HG03520 (cell line): ENCODE data around the gene BBIP1.

Experiments
- ATAC-seq: cut with Tn5 transposase; IDR thresholded peaks from one replicate; pipeline ENCODE4 v1.9.1; 2021; ENCODE audit warnings: mild to moderate bottlenecking, moderate library complexity; ENCODE audit not compliant: unreplicated experiment

The BBIP1 gene

DNA sequence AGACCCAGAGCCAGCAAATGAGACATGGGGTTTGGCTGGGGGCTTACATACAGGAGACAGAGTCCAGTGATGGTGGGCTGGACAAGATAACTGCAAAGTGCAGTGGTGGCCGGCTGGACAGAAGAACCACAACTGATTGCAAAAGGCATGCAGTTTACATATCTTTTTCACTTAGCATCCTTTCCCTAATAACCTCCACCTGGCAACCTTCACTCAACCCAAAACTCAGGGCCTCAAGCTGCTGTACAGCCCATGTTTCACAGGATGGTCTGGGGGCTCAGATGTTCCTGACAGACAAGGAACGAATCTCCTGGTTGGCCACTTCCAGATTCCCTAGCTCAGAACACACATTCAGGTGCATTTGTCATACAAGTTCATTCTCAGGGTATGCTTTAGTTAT is 55.0 kb downstream of the BBIP1 start:
- ATAC-seq: no peak

DNA sequence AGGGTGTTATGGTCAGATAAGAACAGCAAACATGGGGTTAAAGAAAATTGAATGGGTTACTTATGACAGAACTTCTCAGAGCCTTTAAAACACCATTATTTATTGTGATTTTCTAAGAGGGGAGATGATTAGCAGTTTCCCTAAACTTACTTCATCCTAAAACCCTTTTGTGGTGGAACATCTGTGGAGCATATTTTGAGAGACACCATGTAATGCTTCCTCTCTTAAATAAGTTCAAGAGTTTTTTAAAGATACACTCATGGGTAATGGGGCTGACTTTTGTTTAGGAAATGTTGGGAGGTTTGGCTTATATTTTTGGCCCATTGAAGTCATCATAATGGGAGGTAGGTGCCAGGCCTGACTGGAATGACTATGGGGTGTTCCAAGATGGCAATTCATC is 55.6 kb downstream of the BBIP1 start:
- ATAC-seq: no peak

DNA sequence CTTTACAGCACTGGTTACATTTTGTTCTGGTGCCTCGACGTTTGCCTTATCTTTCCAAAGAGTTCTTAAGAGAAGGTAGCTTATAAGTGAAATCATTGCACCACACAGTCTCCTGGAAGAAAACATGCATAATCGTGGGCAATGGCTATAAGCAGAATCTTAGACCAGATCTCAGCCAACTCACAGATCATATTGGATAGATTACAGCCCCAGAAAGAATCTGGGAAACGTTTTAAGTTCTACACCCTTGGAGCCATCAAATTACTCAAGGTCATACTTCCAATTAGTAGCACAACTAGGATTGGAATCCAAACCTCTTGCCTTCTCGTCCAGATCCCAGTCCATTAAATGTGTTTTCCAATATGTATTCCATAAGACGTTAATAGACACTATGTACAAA is 56.0 kb downstream of the BBIP1 start:
- ATAC-seq: no peak

DNA sequence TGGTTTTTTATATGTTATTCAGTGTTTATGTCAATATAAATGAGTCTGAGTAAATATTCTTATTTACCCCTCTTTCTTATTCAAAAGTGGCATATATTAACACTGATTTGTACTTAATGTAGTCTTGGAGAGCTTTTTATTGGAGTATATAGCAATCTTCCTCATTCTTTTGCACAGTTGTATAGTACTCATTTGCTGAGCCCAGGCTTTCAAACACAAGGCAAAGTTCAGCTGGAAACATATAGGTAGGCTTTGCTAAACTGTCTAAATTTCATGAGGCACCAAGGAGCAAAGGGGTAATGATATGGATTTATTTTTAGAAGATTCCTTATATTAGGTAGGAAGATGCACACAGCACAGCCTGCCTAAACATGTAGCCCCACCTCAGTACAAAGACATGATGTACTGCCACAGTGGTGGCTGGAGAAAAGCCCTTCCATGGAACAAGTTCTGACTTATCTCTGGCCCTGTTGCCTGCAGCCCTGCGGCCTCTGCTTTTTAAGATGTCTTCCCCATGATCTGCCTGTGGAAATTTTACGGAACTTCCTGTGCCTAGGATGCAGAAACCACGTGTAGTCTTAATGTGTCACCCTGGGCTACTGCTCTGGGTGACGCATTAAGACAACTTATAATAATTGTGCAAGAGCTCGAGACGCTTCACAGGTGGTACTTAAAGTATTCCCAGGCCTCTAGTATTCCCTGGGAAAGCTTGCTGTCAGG is 56.9 kb downstream of the BBIP1 start:
- no peak for ATAC-seq

DNA sequence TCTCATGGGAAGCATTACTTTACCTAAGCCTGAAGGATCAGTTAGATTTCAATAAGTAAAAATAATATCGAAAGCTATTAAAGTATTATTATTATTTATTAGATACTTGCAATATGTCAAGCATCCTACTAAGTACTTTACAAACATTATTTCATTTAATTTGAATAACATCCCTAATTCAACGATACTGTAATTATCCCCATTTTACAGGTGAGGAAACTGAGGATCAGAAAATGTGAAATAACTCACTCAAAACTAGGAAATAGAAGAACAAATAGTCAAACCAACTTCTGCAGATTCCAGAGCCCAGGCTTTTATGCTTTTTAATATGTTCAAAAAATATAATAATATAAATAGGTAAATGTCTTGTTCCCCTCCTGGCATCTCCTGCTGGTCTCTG is 57.5 kb downstream of the BBIP1 start:
- no peak for ATAC-seq

DNA sequence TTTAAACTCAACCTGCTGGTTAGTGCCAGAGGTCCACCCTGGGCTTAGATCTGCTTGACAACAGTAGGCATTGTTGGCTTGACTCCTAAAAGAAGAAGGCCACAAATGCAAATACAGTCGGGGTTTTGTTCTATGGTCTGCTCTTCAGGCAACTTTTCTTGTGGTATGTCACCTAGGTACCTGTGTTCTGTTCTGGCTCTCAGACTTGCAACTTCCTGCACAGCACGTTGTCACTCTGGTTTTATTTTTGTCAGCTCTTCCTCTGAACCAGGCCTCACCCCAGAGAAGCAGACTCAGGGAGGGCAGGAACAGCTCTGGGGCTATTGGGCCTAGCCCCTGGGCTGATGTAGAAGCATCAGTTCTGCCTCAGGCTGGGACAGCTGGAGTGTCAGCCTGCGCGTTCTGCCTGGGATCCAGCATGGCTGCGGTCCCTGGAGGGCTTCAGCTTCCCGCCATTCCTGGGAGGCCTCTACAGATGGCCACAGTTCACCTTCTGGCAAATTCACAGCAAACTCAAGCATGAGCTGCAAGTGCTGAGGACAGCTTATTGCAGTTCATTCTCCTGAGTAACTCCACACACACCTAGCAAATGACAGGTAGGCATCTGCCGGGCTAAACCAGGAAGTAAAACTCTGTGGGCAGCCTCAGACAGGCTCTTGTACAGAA is 58.3 kb downstream of the BBIP1 start:
- peak; percentile 44 for ATAC-seq

DNA sequence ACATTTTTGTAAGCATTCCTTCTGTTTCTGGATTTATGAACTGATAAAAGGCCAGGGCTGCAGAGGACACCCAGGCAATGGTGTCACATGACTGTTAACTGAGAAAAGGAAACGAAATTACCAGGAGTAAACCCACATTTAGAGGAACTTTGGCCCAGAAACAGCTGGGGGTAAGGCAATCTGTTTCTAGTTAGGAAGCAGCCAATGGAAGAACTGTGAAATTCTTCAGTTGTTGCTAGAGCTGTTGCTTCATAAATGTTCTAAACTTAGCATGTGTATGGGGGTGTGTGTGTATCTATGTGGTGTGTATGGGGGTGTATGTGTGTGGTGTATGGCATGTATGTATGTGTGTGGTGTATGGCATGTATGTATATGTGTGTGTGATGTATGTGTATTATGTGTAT is 59.0 kb downstream of the BBIP1 start:
- ATAC-seq: no peak

DNA sequence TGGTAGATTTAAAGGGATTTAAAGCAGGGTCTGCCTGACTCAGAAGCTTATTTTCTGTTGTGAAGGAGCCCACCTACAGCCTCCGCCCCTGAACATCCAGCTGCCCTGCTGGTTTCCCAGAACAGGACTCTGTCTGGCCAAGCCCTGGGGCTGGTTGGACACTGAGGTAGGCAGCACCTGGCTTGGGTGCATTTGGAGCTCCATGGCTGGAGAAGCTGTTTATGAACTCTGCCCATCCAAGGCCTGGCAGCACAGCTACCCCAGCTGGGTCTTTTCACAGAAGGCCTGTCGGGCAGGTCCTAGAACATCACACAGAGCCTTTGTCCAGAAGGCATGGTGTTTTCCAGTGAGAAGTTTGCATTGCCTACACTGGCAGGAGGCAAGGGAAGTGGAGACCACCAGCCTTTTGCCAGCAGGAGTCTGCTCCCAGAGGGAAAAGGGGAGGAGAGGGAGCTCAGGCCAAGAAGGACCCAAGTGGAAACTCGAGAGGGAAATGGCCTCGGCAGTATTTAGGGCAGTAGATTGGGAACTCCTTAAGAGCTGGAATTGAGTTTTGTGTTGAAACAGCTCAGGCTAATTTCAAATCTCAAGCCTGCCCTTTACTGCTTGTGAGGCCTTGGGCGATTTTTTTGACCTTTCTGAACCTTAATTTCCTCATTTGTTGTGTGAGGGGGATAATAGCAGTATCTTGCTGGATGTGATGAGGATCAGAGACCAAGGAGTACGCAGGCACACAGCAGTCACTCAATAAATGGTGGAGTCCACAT is 59.6 kb downstream of the BBIP1 start:
- ATAC-seq: no peak

DNA sequence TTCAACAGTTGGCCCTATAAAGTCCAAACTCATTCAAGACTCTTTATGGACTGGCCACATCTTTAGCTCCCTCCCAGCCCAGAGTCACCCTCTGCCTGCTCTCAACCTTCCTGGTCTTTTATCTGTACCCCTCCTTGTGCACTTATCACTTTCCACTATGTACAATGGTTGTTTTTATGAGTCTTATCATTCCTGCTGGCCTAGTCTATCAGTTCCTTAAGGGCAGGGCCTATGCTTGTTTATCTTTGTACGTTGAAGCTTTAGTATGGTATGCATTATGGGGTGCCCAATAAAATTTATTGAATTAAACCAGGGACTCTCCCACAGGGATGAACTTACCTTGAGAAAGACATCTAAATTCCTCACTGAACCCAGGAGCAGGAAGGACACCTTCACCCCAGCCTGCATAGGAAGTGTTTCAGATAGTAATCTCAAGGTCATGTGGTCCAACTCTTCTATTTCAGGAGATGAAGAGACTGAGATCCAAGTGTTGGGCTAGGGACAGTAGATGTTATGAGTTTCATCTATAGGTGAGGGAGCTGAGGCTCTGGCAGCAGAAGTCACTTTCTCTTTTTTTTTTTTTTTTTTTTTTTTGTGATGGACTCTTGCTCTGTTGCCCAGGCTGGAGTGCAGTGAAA is 60.6 kb downstream of the BBIP1 start:
- ATAC-seq: no peak

DNA sequence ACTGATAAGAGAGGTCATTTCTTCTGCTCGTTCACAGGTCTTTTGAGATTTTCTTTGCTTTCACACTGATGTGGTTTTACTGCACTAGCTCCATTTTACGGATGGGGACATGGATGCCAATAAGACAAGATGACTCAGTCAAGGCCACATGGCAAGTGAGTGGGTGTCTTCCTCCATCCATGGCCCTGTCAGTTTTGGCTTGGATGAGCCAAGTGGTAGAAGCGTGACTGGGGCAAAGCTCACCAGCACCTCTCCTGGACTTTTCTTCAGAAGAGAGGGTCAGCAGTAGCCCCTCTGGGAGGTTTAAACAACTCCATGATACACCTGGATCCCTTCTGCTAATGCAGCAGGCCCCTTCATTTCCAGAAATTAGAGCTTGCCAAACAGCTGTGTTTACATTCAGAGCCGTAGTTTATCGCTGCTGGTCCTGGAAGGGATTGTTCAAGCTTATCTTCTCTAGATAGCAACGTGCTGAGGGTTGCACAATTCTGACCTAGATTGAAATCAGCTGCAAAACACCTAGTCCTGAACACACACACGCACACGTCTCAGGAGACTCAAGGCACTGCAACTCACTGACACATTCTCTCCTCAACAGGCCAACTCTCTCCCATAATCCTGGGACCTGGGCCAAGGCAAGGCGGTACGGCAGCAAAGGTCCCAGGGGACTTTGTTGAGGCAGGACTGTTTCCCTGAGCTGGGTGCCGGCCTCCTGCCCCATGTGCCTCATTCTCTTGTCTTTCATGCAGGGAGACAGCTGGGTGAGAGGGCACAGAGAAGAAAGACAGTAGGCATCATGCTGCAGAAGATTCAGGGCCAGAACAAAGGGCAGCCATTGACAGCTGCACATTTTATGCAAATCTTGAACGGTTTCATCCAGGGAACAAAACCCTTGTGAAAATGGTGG is 61.5 kb downstream of the BBIP1 start:
- ATAC-seq: no peak

DNA sequence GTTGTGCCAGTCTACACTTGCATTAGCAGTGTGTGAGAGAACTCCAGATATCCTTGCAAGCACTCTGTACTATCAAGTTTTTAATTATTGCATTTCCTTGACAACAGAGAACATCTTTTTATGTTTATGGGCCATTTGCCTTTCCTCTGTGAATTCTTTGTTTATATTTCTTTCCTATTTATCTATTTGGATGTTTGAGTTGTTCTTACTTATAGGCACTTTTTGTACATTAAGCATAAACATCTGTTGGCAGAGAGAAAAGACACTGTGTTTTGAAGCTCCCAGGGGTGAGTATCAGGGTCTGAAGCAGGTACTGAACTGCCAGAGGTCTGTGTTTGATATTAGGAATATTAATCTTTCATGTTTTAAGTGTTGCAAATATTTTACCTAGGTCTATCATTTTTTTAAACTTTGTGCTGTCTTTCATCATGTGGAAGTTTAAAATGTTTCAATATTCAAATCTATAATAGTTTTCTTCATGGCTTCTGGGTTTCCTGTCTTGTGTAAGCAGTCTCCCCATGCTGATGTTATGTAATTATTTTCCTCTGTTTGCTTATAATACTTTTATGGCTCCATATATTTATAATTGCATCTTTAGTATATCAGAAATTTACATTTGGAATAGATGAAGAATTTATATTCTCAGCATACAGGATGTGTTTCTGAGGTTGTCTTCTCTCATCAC is 64.9 kb downstream of the BBIP1 start:
- no peak for ATAC-seq

DNA sequence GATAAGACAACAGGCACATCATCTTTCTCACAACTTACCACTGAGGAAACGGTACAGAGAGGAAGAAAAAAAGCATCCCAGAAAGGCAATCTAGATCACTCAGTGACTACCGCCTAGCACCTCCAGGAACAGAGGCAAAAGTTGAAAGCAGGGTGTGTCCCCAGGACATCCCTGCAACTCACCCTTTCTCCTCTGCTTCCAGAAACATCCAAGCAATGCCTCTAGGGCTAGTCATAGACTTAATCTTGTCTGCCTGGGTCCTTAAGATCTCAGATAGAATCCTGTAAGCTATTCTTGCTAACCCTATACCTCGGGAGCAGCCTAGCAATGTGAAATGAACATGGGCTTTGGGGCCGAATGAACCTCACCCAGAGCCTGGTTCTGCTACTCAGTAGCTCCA is 66.0 kb downstream of the BBIP1 start:
- ATAC-seq: no peak

DNA sequence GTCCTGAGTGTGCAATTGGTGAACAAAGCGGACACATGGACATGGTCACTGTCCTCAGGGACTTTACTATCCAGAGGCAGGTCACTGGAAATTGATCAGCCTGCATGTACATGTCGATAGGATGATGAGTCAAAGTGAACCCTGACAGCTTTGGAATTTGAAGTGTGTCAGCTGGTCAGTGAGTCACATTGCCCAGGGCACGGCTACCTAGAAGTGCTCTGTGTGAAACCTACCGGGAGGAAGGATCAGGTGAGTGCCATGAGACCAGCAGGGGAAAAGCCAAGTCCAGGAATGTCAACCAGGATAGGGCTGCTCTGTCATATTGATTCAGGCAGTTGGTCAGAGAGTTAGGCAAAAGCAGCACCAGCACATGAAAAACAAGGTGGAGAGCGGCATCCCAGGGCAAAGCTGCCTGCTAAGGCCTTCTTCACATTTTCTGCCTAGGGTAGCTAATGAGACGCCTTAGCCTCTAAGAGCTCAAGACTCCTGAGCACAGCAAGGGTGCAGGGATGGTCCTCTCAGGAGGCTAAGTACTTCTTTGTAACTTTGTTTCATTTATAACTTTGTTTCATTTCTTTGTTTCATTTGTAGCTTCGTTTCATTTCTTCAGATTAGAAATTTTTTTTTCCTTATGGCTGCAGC is 66.6 kb downstream of the BBIP1 start:
- ATAC-seq: no peak

DNA sequence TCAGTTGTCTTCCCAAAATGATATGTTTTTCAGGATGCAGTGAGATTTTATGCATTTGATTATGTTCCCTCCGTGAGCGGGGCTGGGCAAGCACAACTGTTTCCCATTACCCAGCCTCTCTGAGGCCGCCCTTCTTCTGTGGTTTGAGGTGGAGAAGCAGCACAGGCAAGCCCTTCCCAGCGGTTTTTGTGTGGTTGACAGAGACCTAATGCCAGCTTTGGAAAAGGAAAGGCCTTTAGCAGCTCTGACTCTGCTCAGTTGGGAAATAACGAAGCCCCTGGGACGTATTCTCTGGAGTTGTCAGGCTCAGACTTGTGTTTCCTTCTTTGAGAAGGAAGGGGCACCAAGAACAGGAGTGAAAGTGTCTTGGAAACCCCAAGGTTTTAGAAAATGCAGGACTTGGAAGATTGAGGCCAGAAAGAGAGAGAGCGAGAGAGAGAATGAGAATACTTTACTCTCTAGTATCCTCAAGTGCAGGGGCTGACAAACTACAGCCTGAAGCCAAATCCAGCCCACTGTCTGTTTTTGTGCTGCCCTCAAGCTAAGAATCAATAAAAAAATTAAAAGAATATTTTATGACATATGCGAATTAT is 67.9 kb downstream of the BBIP1 start:
- no peak for ATAC-seq

DNA sequence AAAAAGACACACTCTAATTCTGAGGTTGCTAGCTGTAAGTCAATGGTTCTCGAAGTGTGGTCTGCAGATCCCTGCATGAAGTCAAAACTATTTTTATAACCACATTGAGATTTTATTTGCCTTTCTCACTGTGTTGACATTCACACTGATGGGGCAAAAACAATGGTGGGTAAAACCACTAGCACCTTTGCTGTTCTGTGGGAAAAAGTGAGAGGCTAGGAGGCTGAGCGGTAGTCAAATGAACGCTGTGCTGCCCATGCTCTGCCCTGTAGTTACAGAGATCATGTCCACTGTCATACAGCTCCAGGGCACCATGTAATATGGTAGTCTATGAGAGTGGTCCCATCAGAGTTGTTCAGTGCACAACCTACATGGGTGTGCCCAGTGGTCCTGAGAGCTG is 68.9 kb downstream of the BBIP1 start:
- ATAC-seq: no peak
